Measurements from ENCODE around the gene SEMA4B. TPM values are rescaled to one million over a fixed set of nuclear protein-coding genes. Genes with fewer than 3 reads are reported as not detected.
"Not testable (repeated sequence)": the region's sequence is repeated elsewhere in the genome, so short reads cannot be mapped to it uniquely, and the experiment has no call there.

Gene SEMA4B
- total RNA-seq, 1 donor from 2014 or later, result 20.7 TPM

DNA sequence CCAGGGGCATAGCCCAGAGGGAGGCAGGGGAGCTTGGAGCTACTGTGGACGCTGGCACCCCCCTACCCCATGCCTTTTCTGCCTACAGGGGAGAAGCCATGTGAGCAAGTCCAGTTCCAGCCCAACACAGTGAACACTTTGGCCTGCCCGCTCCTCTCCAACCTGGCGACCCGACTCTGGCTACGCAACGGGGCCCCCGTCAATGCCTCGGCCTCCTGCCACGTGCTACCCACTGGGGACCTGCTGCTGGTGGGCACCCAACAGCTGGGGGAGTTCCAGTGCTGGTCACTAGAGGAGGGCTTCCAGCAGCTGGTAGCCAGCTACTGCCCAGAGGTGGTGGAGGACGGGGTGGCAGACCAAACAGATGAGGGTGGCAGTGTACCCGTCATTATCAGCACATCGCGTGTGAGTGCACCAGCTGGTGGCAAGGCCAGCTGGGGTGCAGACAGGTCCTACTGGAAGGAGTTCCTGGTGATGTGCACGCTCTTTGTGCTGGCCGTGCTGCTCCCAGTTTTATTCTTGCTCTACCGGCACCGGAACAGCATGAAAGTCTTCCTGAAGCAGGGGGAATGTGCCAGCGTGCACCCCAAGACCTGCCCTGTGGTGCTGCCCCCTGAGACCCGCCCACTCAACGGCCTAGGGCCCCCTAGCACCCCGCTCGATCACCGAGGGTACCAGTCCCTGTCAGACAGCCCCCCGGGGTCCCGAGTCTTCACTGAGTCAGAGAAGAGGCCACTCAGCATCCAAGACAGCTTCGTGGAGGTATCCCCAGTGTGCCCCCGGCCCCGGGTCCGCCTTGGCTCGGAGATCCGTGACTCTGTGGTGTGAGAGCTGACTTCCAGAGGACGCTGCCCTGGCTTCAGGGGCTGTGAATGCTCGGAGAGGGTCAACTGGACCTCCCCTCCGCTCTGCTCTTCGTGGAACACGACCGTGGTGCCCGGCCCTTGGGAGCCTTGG is 27.0 kb downstream of the SEMA4B start:
- no peak for DNase-seq (ENCODE audit: low spot score)

DNA sequence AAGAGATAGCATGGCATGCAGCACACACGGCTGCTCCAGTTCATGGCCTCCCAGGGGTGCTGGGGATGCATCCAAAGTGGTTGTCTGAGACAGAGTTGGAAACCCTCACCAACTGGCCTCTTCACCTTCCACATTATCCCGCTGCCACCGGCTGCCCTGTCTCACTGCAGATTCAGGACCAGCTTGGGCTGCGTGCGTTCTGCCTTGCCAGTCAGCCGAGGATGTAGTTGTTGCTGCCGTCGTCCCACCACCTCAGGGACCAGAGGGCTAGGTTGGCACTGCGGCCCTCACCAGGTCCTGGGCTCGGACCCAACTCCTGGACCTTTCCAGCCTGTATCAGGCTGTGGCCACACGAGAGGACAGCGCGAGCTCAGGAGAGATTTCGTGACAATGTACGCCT is 27.8 kb downstream of the SEMA4B start:
- DNase-seq (ENCODE audit: low spot score), result no peak

DNA sequence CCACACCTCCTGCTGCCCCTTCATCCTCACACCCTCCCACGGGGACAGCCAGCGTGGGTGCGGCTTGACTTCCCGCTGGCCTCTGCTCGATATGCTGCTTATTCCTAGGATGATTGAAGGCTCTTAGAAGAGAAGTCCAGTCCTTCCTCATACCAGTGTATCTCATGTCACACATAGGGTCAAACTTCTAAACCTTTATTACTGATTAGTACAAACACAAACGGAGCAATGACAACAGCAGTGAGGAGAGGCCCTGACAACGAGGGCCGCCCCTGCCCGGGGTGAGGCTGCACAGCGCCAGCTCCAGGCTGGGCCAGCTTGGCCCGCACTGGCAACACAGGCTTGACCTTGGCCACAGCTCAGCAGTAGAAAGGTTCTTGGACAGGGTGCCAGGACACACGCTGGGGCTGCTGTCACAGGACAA is 29.0 kb downstream of the SEMA4B start:
- DNase-seq (ENCODE audit: low spot score), result no peak

DNA sequence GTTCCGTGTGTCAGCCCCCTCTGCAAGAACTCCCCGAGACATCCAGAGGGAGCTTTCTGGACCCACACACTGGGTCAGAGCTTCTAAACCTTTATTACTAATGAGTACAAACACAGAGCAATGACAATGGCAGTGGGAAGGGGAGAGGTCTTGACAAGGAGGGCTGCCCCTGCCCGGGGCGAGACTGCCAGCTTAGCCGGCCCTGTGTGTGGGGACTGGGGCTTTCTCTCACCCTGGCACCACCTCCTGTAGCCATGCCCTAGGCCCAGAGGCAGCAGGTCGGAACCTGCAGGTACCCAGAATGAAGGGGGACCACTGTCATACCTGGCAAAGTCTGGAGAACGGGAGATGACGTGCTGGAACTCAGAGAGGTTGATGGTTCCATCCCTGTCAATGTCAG is 29.5 kb downstream of the SEMA4B start:
- no peak for DNase-seq (ENCODE audit: low spot score)

DNA sequence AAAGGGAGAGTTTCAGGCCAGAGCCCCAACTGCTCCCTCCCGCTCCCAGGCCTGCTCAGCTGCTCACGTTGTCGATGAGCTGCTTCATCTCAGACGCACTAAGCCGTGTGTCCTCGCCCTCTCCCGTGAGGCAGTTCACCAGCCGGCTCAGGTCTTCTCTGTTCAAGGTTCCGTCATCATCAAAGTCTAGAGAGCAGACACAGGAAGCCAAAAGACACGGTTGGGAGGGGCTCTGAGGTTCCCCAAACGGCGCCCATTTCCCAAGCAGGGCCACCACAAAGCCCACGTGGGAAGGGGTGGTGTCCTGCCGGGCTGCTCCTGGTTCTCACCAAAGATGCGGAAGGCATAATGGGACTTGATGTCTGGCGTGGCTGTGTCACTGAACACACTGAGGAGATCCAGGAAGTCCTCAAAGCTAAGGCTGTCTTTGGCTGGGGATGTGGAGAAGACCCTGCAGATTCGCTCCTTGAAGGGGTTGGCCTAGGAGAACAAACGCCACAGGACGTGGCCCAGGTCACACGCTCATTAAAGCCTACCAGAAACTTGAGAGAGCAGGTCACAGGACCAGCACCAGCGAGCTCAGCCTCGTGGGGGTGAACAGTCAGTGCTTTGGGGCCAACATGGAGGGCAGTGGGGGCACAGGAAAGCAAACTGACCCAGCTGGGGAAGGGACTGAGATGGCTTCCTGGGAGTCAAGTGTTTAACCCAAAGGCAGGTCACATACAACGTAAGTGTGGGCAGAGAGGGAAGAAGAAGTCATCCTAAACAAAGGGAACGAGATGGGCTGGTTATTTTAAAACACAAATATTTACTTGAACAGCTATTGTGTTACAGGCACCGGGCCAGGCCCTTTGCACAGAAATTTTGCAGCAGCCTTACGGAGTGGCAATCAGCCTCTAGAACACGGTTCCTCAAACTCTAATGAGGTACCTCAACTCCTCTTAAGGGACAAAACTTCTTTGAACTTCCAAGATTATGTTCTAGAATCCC is 30.2 kb downstream of the SEMA4B start:
- DNase-seq (ENCODE audit: low spot score), result no peak

DNA sequence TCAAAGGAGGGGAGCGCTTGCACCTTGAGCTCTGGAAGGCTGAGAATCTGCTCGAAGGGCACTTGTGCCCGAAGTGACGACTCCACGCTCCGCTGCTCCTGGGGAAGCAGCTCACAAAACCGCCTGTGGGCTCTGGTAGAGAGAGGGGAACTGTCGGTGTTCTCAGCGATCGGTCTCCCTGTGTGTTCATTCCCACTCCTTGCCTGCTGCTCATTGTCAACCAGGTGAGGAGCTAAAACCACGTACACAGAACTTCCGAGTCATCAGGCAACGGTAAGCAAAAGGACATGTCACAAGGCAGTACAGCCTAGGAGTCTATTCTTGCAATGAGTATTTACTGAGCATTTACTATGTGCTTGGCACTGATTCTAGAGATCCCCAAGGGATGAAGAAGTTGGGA is 31.1 kb downstream of the SEMA4B start:
- DNase-seq (ENCODE audit: low spot score), result no peak

DNA sequence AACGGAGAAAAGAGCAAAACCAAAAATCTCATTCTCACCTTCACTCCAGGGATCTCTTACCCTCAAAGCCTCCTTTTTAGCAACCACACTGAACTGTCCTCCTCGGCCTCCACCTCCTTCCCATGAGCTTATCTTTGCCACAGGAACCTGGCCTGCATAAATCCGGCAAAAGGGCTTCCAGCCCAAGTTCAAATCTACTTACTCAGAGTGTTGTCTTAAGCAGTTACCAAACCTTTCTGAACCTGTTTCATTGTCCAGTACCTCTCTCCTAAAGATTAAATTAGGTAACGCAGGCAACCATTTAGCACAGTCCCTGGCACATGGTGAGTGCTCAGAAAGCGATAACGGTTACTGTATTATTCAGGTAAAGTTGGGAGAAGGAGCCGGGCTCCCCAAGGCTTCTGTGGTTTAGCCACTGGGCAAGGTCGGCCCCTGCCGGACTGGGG is 31.8 kb downstream of the SEMA4B start:
- DNase-seq (ENCODE audit: low spot score), result no peak

DNA sequence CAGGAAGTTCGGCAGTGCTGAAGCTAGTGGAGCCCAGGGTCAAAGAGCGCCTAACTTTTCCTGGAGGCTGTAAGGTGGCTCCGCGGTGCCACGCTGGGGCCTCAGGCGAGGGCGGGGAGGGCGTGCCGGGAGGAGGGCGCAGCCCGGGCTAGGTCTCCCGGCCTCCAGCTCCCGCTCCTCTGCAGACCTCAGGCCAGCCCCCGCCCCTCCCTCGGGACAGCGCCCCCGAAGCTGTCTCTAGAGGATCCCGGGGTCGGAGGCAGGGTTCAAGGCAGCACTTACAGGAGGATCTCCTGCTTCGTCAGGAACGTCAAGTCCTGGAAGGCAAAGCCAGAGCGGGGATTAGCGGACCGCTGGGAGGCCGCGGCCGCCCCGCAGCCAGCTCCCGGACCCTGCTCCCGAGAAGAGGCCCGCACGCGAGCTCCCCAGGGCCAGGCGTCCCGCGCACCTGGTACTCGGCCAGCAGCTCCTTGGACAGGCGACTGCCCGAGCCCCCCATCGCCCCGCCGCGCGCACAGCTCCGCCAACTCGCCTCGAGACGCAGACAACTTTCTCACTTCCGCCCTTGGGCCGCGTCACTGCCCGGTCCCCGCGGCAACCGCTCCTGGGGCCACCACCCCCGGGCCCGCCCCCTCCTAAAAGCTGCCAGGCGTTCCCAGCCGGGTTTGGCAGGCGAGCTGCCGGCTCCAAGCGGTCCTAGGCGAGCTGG is 32.4 kb downstream of the SEMA4B start, which contains the start of gene CIB1:
Gene CIB1, minus strand, starts transcription at position 555 of the 709 bp plus-strand sequence. Its CDS starts 56 bp downstream, at position 499.
- DNase-seq (ENCODE audit: low spot score), result peak; percentile 97

DNA sequence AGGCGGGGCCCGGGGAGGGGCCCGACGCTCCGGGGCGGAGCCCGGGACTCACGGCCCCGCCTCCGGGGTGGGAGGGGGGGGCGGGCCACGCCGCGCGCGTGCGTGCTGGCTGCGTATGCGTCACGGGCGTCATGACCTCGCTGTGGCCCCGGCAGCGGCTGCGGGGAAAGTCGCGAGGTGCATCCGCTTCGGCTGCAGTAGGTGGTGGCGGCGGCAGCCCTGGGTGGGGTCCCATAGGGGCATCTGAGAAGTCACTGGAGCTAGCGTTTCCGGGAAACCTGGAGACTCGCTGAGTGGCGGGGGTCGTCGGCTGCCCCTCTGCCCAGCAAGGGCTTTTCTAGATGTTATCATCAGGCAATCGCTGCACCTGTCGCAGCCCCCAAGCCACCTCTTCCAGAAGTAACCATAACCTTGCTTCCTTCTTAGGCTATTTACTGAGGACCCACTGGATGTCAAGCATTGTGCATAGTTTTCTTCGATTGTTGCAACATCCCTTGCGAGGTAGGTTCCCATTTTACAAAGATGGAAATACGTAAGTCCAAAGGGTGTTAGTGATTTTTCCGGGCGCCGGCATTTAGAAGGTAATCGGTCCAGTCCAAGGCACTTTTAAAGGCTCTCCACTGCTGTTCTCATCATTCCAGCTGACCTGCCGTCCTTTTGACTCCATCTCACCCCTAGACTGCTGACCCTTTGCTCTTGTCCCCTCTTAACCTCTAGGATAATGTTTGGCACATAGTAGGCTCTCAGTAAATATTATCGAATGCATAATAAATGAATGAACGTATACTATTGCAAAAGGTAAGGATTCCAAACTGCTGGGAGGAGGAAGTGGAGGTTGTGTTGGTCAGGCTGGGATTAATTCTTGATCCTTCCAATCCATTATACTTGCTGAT is 33.2 kb downstream of the SEMA4B start, which contains the start of gene GDPGP1:
Gene GDPGP1, plus strand, starts transcription at position 114 of the 893 bp plus-strand sequence. CDS start 6,700 bp downstream, outside the sequence.
- peak; percentile 23 for DNase-seq (ENCODE audit: low spot score)

DNA sequence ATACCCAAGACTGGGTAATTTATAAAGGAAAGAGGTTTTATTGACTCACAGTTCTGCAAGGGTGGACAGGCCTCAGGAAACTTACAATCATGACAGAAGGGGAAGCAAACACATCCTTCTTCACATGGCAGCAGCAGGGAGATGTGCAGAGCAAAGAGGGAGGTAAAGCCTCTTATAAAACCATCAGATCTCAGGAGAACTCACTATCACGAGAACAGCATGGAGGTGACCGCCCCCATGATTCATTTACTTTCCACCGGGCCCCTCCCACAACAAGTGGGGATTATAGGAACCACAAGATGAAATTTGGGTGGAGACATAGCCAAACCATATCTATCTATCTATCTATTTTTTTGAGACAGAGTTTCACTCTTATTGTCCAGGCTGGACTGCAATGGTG is 38.2 kb downstream of the SEMA4B start:
- DNase-seq (ENCODE audit: low spot score), result no peak

DNA sequence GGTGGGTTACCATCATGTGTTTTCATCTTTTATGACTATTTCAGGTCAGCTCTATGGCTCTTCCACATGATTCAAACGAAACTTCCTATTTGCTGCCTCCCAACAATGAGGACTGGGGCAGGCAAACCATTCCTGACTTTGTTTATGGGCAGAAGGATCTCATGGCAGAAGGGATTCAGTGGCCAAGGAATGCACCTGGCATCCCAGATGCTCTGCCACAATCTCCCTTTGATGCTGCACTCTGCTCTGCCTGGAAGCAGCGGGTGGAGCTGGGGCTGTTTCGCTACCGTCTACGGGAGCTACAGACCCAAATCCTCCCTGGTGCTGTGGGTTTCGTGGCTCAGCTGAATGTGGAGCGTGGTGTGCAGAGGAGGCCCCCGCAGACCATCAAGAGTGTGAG is 39.7 kb downstream of the SEMA4B start:
- no peak for DNase-seq (ENCODE audit: low spot score)

DNA sequence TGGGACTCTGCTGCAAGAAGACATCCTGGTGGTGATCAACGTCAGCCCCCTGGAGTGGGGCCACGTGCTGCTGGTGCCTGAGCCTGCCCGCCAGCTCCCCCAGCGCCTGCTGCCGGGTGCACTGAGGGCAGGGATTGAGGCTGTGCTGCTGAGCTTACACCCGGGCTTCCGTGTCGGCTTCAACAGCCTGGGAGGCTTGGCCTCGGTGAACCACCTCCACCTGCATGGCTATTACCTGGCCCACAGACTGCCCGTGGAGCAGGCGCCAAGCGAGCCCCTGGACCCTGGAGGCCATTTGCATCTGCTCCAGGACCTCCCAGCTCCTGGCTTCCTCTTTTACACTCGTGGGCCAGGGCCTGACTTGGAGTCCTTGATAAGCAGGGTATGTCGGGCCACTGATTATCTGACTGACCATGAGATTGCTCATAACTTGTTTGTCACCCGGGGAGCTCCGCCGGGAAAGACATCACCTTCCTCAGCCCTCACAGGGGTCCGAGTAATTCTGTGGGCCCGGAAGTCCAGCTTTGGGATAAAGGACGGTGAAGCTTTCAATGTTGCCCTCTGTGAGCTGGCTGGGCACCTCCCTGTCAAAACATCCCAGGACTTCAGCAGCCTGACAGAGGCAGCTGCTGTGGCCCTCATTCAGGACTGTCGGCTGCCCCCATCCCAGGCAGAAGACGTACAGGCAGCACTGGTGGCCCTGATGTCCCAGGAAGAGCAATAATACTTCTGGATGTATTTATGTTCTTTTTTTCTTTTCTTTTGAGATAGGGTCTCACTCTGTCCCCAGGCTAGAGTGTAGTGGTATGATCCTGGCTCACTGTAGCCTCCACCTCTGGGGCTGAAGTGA is 40.4 kb downstream of the SEMA4B start:
- DNase-seq (ENCODE audit: low spot score), result no peak

DNA sequence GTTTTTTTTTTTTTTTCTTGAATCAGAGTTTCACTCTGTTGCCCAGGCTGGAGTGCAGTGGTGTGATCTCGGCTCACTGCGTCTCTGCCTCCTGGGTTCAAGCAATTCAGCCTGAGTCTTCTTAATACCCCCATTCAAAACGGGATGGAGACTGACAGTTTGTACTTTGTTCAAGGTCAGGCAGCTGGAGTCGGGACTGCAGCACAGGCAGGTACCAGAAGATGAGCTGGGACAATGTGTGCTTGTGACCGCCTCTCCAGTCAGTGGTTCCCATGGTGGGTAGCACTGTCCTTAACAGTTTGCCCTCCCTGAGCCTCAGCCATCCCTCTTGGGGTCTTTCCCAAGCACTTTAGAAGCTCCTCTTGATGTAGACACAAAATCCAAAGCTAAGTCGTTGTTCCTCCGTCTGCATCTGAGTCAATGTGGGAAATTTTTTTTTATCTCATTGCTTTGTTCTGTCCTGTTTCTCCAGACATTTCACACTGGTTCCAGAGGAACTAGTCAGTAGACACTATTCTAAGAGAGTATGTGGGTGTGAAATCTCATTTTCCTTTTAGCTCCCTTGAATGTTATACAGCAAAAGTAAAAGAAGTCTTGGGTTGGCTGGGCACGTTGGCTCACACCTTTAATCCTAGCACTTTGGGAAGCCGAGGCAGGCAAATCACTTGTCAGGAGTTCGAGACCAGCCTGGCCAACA is 43.0 kb downstream of the SEMA4B start:
- DNase-seq (ENCODE audit: low spot score), result no peak

DNA sequence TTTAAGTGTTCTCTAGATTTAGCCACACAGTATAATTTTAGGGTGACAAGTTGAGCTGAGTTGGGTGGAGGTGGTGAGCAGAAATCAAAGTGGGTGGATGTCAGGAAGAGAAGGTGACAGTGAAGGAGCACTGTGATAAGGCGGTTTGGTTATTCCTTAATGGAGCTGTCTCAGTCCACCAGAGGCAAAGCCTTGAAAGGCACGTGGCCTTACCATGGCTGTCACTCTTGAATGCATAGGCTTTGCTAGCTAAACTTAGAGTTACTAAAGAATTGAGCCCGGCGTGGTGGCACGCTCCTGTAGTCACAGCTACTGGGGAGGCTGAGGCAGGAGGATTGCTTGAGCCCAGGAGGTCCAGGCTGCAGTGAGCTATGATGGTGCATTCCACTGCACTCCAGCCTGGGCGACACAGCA is 47.7 kb downstream of the SEMA4B start:
- peak; percentile 11 for DNase-seq (ENCODE audit: low spot score)

DNA sequence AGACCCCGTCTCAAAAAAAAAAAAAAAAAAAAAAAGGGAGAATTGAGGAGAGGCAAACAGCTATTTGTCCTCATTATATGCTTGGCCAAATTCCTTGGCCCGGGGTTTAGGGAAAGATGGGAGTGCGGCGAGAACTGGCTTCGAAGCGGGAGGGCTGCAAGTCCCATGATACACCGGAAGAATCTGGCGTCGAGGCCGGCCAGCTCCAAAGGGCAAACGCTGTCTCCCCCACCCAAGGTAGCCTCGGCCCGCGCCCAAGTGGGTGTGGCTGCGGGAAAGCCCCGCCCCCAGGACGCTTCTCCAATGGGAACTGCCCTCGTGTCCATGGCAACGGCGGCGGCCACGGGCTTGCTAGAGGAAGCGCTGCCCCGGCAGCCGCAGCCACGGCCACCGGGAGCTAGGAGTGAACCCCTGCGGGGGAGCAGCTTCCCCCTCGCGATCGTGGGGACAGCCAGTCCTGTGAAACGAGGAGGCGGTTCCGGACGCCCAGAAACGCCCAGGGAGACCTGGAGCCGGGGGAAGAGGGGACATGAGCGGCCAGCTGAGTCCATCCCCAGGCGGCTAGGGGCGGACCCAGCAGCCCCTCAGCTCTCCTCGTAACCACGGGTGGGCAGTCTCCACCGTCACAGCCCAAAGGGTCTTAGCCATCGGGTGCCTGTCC is 48.2 kb downstream of the SEMA4B start, which contains the start of gene TTLL13:
Gene TTLL13, plus strand, starts transcription at position 354 of the 661 bp plus-strand sequence. CDS start 1,075 bp downstream, outside the sequence.
- peak; percentile 88 for DNase-seq (ENCODE audit: low spot score)

DNA sequence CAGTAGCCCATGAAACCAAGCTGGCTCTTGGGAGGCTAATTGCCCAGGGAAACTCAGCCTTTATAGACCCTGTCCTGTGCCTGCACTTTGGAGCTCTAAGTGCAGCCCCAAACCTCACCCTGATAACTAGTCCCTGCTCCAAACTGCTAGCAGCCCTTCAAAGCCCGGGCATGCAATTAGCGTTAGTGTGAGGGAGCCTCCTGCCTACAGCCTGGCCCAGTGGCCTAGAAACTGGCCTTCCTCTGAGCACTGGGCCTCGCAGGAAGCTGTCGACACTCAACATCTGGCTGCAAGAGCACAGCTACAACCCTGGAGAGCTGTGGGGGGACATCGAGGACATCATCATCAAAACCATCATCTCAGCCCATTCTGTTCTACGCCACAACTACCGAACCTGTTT is 56.6 kb downstream of the SEMA4B start:
- no peak for DNase-seq (ENCODE audit: low spot score)

DNA sequence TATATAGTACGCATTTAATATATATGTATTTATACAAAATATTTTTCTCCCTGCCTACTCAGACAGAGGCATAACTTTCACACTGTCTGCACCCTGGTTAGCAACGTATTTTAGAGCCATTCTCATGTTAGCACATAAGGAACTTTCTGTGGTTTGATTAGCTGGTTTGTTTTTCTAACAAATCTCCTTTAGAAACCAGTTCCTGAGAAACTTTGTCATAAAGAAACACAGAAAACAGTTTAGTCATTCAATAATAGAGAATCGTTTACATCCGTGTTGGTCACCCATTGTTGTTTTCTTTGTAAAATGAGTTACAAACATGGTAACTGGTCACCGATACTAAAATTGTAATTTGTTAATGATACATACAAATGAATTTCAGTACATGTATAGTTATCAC is 58.4 kb downstream of the SEMA4B start:
- no peak for DNase-seq (ENCODE audit: low spot score)

DNA sequence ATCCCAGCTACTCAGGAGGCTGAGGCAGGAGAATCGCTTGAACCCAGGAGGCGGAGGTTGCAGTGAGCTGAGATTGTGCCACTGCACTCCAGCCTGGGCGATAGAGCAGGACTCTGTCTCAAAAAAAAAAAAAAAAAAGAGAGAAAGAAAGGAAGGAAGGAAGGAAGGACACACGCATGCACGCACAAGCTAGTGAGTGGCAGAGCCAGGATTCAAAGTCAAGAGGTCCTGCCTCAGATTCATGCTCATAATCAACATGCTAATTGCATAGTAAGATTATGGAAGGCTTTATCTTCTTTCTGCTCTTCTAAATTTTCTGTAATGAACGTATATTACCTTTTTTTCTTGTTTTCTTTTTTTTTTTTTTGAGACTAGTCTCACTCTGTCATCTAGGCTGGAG is 59.6 kb downstream of the SEMA4B start:
- DNase-seq (ENCODE audit: low spot score), result not testable (repeated sequence)
